ENCODE data around the gene LRP2BP.

Gene LRP2BP

DNA sequence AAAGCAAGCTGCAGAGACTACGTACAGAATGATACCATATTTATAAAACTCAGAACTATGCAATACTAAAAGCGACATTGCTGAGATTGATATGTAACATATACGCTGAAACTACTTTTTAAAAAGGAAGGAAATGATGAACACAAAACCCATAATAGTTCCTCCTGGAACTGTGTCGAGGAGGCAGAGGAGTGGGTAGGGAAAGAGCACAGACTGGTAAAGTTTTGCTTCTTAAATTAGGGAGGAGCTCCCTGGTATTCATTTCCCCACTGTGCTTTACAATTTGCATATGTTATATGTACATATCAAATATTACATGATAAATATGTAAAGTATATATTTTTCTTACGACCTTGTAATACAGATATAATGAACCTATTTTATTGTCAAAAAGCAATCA is 16.1 kb upstream of the LRP2BP start:
- TF ChIP-seq, protein P1, sequence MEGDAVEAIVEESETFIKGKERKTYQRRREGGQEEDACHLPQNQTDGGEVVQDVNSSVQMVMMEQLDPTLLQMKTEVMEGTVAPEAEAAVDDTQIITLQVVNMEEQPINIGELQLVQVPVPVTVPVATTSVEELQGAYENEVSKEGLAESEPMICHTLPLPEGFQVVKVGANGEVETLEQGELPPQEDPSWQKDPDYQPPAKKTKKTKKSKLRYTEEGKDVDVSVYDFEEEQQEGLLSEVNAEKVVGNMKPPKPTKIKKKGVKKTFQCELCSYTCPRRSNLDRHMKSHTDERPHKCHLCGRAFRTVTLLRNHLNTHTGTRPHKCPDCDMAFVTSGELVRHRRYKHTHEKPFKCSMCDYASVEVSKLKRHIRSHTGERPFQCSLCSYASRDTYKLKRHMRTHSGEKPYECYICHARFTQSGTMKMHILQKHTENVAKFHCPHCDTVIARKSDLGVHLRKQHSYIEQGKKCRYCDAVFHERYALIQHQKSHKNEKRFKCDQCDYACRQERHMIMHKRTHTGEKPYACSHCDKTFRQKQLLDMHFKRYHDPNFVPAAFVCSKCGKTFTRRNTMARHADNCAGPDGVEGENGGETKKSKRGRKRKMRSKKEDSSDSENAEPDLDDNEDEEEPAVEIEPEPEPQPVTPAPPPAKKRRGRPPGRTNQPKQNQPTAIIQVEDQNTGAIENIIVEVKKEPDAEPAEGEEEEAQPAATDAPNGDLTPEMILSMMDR (conservative IDR thresholded peaks at IDR 0.05; ENCODE audit: low read depth, low read length) = no peak
- H3K4me3 ChIP-seq (ENCODE audit: low read length) = no peak overlapping the region
- DNase-seq (ENCODE audit: low read depth) = no peak

DNA sequence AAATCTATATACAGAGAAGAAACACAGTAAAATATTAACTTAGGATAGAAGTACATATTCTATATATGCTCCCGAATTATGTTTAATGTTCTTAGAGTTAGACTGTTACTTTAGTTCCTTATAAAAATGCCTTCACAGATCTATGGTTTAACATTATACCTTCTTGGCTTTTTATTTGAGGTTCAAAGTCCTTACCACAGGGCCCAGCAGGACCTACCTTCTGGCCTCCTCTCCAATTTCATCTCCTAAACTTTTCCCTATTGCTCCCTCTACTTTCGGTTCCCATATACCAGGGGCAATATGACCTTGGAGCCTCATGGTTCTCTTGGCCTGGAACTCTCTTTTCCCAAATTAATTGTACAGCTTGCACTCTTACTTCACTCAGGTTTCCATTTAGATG is 12.7 kb upstream of the LRP2BP start:
- TF ChIP-seq, protein P1 (conservative IDR thresholded peaks at IDR 0.05; ENCODE audit: low read depth, low read length) = no peak
- no peak overlapping the region for H3K4me3 ChIP-seq (ENCODE audit: low read length)
- DNase-seq (ENCODE audit: low read depth) = no peak

DNA sequence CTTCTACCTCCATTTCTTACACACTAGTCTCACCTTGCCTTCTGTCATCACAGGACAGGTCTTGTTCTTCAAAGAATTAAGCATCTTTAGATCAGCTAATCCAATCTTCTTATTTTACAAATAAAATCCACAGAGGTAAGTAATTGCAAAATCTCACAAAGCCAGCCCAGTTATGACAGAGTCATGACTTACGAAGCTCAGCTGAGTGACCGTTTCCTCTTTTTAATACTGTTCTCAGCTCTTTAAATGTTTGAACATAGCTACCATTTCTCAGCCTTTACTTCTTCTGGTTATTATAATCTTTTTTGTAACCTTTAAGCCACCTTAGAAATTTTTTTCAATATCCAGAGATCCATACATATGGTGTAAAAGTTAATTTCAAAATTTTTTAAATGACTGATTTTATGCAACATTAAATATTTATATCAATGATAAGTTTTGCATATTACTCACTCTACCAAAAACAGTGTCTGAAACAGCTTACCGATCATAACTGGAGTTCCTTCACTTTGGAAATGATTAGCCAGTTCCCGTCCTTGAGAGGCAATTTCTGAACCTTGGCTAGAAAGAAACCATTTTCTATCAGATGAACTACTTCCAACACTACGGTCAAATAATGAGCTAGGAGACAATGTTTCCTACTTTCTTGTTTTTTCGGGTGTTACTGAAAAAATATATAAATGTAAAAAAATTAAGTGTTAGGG is 9.7 kb upstream of the LRP2BP start:
- no peak overlapping the region for H3K4me3 ChIP-seq (ENCODE audit: low read length)
- no peak for DNase-seq (ENCODE audit: low read depth)
- TF ChIP-seq, protein P1 (conservative IDR thresholded peaks at IDR 0.05; ENCODE audit: low read depth, low read length) = no peak

DNA sequence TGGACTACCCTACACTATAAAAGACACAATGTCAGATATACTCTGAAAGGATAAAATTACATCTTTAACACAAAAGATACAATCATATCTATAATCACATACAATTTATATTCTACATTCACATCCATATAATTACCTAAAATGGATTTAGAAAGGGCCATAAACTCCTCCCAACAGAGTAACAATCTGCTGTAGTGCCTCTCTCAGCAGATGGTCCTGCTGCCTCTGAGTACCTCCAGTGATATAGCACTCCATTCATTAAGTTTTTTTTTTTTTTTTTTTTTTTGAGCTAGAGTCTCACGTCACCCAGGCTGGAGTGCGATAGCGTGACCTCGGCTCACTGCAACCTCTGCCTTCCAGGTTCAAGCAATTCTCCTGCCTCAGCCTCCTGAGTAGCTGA is 8.3 kb upstream of the LRP2BP start:
- no peak for DNase-seq (ENCODE audit: low read depth)
- TF ChIP-seq, protein P1 (conservative IDR thresholded peaks at IDR 0.05; ENCODE audit: low read depth, low read length) = no peak
- H3K4me3 ChIP-seq (ENCODE audit: low read length) = no peak overlapping the region

DNA sequence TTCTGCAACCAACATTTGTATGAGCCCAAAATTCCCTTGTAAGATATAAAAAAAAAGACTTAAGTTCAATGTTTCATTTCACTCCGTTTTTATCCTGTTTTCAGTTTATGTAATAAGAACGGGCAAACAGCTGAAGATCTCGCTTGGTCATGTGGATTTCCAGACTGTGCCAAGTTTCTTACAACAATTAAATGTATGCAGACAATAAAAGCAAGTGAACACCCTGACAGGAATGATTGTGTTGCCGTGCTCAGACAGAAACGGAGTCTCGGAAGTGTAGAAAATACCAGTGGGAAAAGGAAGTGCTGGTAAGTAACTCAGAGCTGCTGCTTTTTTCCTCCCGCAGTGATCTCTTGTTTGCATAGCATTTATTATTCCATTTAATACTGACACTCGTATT is 3.7 kb upstream of the LRP2BP start:
- TF ChIP-seq, protein P1 (conservative IDR thresholded peaks at IDR 0.05; ENCODE audit: low read depth, low read length) = no peak
- no peak for DNase-seq (ENCODE audit: low read depth)
- peak overlapping the region; percentile 2 for H3K4me3 ChIP-seq (ENCODE audit: low read length)

DNA sequence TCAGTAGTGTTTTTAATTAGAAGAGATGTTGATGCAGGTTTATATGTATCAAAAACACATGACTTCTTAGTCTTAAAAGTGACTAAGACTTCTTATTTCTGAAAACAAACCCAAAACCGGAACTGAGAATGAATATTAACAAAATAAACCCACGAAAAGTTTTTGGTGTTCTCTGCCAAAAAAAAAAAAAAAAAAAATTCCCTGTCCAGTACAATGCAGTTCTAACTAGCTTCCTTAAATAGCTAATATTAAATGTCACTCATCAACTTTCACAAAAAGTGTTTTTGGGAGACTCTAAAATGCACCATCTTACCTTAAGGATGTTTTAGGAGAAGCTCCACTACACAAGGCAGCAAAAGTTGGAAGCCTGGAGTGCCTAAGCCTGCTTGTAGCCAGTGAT is 2.9 kb upstream of the LRP2BP start:
- DNase-seq (ENCODE audit: low read depth) = no peak
- TF ChIP-seq, protein P1 (conservative IDR thresholded peaks at IDR 0.05; ENCODE audit: low read depth, low read length) = no peak

DNA sequence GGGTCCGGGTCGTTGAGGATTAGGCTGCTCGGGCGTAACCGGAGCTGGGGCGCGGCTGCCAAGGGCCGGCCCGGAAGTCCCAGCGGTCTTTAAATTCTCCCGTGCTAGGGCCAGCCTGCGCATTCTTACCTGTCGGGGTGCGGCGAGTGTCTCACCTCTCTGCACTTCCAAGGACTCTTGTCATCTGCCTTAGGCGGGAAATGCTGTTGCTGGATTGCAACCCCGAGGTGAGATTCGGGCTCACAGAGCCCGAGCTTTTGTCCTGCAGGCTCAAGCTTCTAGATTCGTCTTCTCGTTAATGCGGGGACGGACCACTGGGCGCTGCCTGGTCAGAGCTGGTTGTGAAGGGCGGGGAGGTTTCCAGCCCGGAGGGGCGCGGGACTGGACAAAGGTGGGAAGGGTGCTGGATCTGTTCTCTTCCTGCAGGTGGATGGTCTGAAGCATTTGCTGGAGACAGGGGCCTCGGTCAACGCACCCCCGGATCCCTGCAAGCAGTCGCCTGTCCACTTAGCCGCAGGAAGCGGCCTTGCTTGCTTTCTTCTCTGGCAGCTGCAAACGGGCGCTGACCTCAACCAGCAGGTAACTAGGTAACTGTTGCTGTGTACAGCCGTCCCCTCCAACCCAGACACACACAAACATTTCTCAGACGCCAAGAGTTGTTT is 1.1 kb upstream of the LRP2BP start, which contains the start of gene ANKRD37:
TSS of gene ANKRD37 (plus strand) at position 118 of the 662 bp plus-strand sequence. CDS start at position 201, 83 bp downstream.
- TF ChIP-seq, protein P1 (conservative IDR thresholded peaks at IDR 0.05; ENCODE audit: low read depth, low read length) = no peak
- H3K4me3 ChIP-seq (ENCODE audit: low read length) = peak within 1 kb of the TSS; percentile 72
- peak; percentile 69 for DNase-seq (ENCODE audit: low read depth)

More for the DNA sequence above, 2.9 kb upstream of the LRP2BP start:
- no peak overlapping the region for H3K4me3 ChIP-seq (ENCODE audit: low read length)
